Right atrium auricular region (tissue), 2 donors: ENCODE data around the gene CTDSPL2. TPM values are rescaled to one million over a fixed set of nuclear protein-coding genes. Genes with fewer than 3 reads are reported as not detected.

Experiments used
- DNase-seq: peaks from one replicate; pipeline ENCODE4 v3.0.0-alpha.2; 2019; ENCODE audit warnings: low spot score
- H3K27ac ChIP-seq, 2 donors: fragments of 200-600 bp; sonication (generic); 1 replicate in 1 of 2; 2 replicates in 1 of 2; pipeline ENCODE4 v1.5.1; 2016 to 2019
- H3K27me3 ChIP-seq, 2 donors: fragments of 200-600 bp; sonication (generic); one replicate each; pipeline versions ENCODE4 v1.5.1 to v1.6.0; 2017 to 2019
- H3K36me3 ChIP-seq: fragments of 200-600 bp; sonication (generic); one replicate; pipeline ENCODE4 v1.5.1; 2016
- H3K4me1 ChIP-seq, 2 donors: fragments of 200-600 bp; sonication (generic); one replicate each; pipeline versions ENCODE4 v1.5.1 to v1.6.0; 2017 to 2019
- H3K4me3 ChIP-seq, 2 donors: fragments of 200-600 bp; sonication (generic); 1 replicate in 1 of 2; 2 replicates in 1 of 2; pipeline ENCODE4 v1.5.1; 2017 to 2019; ENCODE audit warnings: mild to moderate bottlenecking in 1 of 2, moderate library complexity in 1 of 2
- H3K9me3 ChIP-seq, 2 donors: fragments of 200-600 bp; sonication (generic); one replicate each; pipeline ENCODE4 v1.5.1; 2019
- total RNA-seq, 2 donors: library from RNA; depleted of rRNA; stranded (reverse); fragments of >200 nt; gene quantifications; one replicate each; pipeline ENCODE4 v1.1.0, GENCODE V29; 2016
- TF ChIP-seq, protein P1 (sequence below), 2 donors: fragments of 200-600 bp; sonication (generic); IDR thresholded peaks; one replicate each; pipeline ENCODE4 v1.5.1; 2019; ENCODE audit warnings: antibody characterized with exemption in 2 of 2

CTDSPL2 gene
- total RNA-seq, 2 donors from 2014 or later: 22.5 to 32.9 TPM

DNA sequence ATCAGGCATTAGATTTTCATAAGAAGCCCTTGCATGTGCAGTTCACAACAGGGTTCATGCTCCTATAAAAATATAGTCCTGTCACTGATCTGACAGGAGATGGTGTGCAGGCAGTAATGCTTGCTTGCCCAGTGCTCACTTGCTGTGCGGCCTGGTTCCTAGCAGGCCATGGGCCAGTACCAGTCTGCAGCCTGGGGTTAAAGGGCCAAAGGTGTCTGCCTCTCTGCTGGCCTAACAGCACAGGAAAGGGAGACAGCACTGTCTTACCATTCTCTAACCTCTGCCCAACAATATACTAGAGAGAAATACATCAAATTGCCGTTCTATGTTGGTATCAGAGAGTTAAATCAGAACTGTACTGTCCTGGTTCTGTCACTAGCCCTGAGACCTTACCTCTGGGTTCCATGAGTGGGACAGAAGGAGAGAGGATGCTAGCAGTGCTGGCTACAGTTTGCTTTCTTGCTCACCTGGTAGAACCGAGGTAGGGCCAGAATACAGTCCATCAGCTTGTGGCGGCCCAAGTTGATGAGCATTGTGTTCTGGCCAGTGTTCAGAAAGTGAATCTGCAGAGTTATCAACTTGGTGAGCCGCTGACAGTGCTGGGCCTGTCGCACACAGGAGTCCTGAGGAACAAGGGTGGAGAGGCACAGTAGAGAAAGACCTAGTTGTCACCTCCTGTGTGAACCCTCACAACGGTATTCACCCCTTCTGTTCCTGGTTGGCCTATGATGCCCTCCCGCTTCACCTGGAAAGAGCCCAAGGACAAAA lies 138.1 kb downstream of the CTDSPL2 start:
- H3K36me3 ChIP-seq: peaks cover 78% of the 10 kb centered on the region
- H3K4me1 ChIP-seq: no peaks in the 10 kb centered on the region
- TF ChIP-seq, protein P1, sequence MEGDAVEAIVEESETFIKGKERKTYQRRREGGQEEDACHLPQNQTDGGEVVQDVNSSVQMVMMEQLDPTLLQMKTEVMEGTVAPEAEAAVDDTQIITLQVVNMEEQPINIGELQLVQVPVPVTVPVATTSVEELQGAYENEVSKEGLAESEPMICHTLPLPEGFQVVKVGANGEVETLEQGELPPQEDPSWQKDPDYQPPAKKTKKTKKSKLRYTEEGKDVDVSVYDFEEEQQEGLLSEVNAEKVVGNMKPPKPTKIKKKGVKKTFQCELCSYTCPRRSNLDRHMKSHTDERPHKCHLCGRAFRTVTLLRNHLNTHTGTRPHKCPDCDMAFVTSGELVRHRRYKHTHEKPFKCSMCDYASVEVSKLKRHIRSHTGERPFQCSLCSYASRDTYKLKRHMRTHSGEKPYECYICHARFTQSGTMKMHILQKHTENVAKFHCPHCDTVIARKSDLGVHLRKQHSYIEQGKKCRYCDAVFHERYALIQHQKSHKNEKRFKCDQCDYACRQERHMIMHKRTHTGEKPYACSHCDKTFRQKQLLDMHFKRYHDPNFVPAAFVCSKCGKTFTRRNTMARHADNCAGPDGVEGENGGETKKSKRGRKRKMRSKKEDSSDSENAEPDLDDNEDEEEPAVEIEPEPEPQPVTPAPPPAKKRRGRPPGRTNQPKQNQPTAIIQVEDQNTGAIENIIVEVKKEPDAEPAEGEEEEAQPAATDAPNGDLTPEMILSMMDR (IDR thresholded peaks at IDR 0.05): no peak

DNA sequence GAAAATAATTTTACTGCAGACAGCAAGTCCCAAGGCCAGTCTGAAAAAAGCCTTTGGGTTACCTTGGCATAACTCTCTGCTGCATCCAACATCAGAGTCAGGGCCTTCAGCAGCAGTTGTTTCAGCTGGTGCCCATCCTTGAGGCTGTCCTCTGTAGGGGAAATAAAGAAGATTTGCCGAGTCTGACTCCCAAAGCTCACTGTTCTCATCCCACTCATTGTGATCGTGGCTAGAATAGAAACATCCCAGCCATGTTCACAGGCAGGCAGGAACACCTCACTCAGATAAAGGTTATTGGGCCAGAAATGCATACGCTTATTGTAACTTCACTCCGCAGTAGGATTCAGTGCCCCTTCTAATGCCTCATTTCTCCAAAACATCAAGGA lies 138.7 kb downstream of the CTDSPL2 start:
- Histone ChIP-seq H3K4me1 (no peaks in the 10 kb centered on the region), H3K9me3 (peaks cover 0 to 6% of the 10 kb centered on the region in 2 donors), H3K27me3 (no peaks in the 10 kb centered on the region), H3K27ac (no peak overlapping the region), H3K4me3 (no peak overlapping the region), H3K36me3 (peaks cover 77% of the 10 kb centered on the region)
- no peak for DNase-seq
- TF ChIP-seq, protein P1 (IDR thresholded peaks at IDR 0.05): no peak

More for the DNA sequence above, 138.1 kb downstream of the CTDSPL2 start:
- no peak for DNase-seq
- Histone ChIP-seq H3K27ac (no peak overlapping the region), H3K27me3 (no peaks in the 10 kb centered on the region), H3K9me3 (peaks cover 0 to 6% of the 10 kb centered on the region in 2 donors), H3K4me3 (no peak overlapping the region)

DNA sequence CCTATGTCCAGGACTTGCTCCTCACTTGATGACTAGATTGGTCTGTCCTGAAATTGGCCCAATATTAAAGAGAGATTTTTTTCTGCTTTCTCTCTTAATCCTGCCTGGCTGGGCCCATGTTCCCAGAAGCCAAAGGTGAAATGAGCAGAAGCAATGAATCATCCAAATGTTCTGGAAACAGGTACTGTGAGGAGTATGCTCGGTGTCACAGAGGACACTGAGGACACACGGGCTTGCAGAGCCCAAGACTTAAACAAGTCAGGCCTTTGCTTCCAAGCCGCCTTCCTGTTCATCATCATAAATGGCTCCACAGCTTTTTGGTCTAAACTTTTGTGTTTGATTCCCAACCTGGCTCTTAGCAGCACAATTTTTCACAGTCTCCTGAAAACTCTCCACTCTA lies 140.9 kb downstream of the CTDSPL2 start:
- Histone ChIP-seq H3K27ac (no peak overlapping the region), H3K27me3 (no peaks in the 10 kb centered on the region), H3K4me1 (no peaks in the 10 kb centered on the region), H3K9me3 (peaks cover 0 to 6% of the 10 kb centered on the region in 2 donors), H3K36me3 (peaks cover 74% of the 10 kb centered on the region), H3K4me3 (no peak overlapping the region)
- no peak for DNase-seq
- TF ChIP-seq, protein P1 (IDR thresholded peaks at IDR 0.05): no peak

DNA sequence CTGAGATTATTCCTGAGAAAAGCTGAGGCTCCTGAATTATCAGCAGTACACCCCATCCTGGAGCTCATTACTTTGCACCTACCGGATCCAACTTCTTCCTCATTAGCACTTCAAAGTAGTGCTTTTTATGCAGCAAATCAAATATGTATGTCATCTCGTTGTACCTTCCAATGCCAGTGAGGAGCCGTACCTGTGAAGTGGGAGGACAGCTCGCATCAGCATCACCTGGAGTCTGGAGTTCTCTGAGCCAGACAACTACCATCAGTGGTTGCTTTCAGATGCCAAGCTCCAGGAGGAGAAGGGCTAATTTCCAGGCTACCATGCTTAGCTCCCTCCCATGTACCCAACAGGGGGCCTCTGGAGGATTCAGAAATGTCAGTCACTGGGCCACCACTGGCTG lies 141.9 kb downstream of the CTDSPL2 start:
- peaks cover 0 to 6% of the 10 kb centered on the region in 2 donors for H3K9me3 ChIP-seq
- no peaks in the 10 kb centered on the region for H3K4me1 ChIP-seq
- no peak overlapping the region for H3K27ac ChIP-seq
- no peaks in the 10 kb centered on the region for H3K27me3 ChIP-seq
- peaks cover 66% of the 10 kb centered on the region for H3K36me3 ChIP-seq
- no peak overlapping the region for H3K4me3 ChIP-seq
- no peak for DNase-seq
- TF ChIP-seq, protein P1 (IDR thresholded peaks at IDR 0.05): no peak

DNA sequence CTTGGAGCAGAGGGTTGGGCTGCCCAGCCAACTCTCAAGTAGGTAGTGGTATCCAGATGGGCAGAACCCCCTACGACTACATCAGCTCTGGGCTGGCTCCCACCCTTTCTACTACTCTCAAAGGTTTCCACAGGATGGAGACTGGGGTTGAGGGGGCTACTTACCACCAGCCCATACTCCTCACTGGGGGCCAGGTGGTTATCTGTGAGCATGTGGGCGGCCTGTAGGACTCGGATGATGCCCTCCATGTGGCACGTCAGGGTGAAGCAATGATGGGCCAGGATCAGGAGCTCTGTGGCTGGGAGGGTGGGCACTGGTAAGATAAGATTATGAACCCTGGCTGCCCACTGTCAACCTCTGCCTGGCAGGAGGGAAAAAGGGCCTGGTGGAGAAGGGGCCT lies 142.9 kb downstream of the CTDSPL2 start:
- H3K36me3 ChIP-seq: peaks cover 55% of the 10 kb centered on the region
- H3K27ac ChIP-seq: no peak overlapping the region
- TF ChIP-seq, protein P1 (IDR thresholded peaks at IDR 0.05): no peak
- DNase-seq: no peak
- peaks cover 0 to 8% of the 10 kb centered on the region in 2 donors for H3K4me1 ChIP-seq
- peaks cover 0 to 4% of the 10 kb centered on the region in 2 donors for H3K9me3 ChIP-seq
- no peak overlapping the region for H3K4me3 ChIP-seq
- H3K27me3 ChIP-seq: no peaks in the 10 kb centered on the region
